B cell (primary cell): Measurements from ENCODE around the gene STX18. TPM values are rescaled to one million over a fixed set of nuclear protein-coding genes. Genes with fewer than 3 reads are reported as not detected.

ENCODE experiments used
- ATAC-seq: fragments of 200-7000 bp; cut with Tn5 transposase; one replicate; pipeline ENCODE4 v1.10.0; 2021; ENCODE audit warnings: low read depth, mild to moderate bottlenecking, moderate number of reproducible peaks, moderate library complexity
- CTCF ChIA-PET: fragments of 350-600 bp; sonication (Branson Sonifier 250); formaldehyde crosslinking; loops from one replicate; lab custom pipeline; 2021; ENCODE audit warnings: antibody characterized with exemption, inconsistent platforms; lab: Charles Lee
- POLR2A ChIA-PET: fragments of 350-600 bp; sonication (Branson Sonifier 250); formaldehyde crosslinking; loops from one replicate; lab custom pipeline; 2021; ENCODE audit warnings: antibody characterized with exemption; lab: Charles Lee
- DNase-seq: peaks from one replicate; pipeline ENCODE4 v3.0.0; 2013
- H2AFZ ChIP-seq: 2 replicates; pipeline ENCODE4 v1.6.1; 2012; ENCODE audit warnings: mild to moderate bottlenecking, low read depth, low read length; ENCODE audit not compliant: insufficient read depth, poor library complexity, severe bottlenecking
- H3K27ac ChIP-seq, 2 donors: 1 replicate in 1 of 2; 2 replicates in 1 of 2; pipeline ENCODE4 v1.5.1; 2012 to 2013; ENCODE audit warnings: low read length in 2 of 2, mild to moderate bottlenecking in 2 of 2, moderate library complexity in 1 of 2
- H3K27me3 ChIP-seq, 4 experiments: fragments of 200-600 bp in 1 of 4; sonication (generic) in 1 of 4; replicated peaks in 1 of 4; 1 replicate in 2 of 4; 2 replicates in 2 of 4; pipeline versions ENCODE4 v1.6.1 to v1.7.0; 2013 to 2016; ENCODE audit warnings: low read length in 3 of 4, mild to moderate bottlenecking in 2 of 4, mixed read lengths in 1 of 4, moderate library complexity in 1 of 4; ENCODE audit not compliant: insufficient read depth in 4 of 4, control insufficient read depth in 3 of 4; ENCODE audit errors: control extremely low read depth in 1 of 4
- H3K36me3 ChIP-seq, 2 experiments: replicated peaks in 1 of 2; 1 replicate in 1 of 2; 2 replicates in 1 of 2; pipeline versions ENCODE4 v1.6.1 to v1.7.1; 2013; ENCODE audit warnings: low read length in 1 of 2; ENCODE audit not compliant: insufficient read depth in 2 of 2, control insufficient read depth in 1 of 2; ENCODE audit errors: control extremely low read depth in 1 of 2, extremely low read depth in 1 of 2
- H3K4me1 ChIP-seq, 2 donors: fragments of 200-600 bp in 1 of 2; sonication (generic) in 1 of 2; 1 replicate in 1 of 2; 2 replicates in 1 of 2; pipeline versions ENCODE4 v1.5.1 to v1.6.1; 2013 to 2017; ENCODE audit warnings: low read length in 2 of 2; ENCODE audit not compliant: control insufficient read depth in 2 of 2, insufficient read depth in 2 of 2
- H3K4me2 ChIP-seq: replicated peaks from 2 replicates; pipeline ENCODE3; 2012; ENCODE audit warnings: mild to moderate bottlenecking, low read depth, low read length; ENCODE audit not compliant: poor library complexity, severe bottlenecking
- H3K4me3 ChIP-seq, 5 experiments: fragments of 200-600 bp in 1 of 5; sonication (generic) in 1 of 5; 1 replicate in 3 of 5; 2 replicates in 2 of 5; pipeline versions ENCODE4 v1.5.1 to v1.7.0; 2011 to 2016; ENCODE audit warnings: low read length in 4 of 5, mild to moderate bottlenecking in 4 of 5, low read depth in 2 of 5, control low read depth in 1 of 5, moderate library complexity in 1 of 5; ENCODE audit not compliant: insufficient read depth in 1 of 5; ENCODE audit errors: control extremely low read depth in 1 of 5, extremely low read depth in 1 of 5
- H3K79me2 ChIP-seq: fragments of 200-600 bp; sonication (generic); one replicate; pipeline ENCODE4 v1.6.0; 2016; ENCODE audit warnings: low read length; ENCODE audit not compliant: control insufficient read depth, insufficient read depth
- H3K9ac ChIP-seq: fragments of 200-600 bp; sonication (generic); 2 replicates; pipeline ENCODE4 v1.6.1; 2017; ENCODE audit warnings: mild to moderate bottlenecking, low read length, moderate library complexity
- H3K9me3 ChIP-seq, 3 donors: one replicate each; pipeline versions ENCODE4 v1.6.1 to v1.7.1; 2013; ENCODE audit warnings: low read length in 2 of 3; ENCODE audit not compliant: control insufficient read depth in 2 of 3, insufficient read depth in 1 of 3; ENCODE audit errors: control extremely low read depth in 1 of 3
- H4K20me1 ChIP-seq: 2 replicates; pipeline ENCODE4 v1.6.0; 2012; ENCODE audit warnings: mild to moderate bottlenecking, low read length; ENCODE audit not compliant: insufficient read depth, control insufficient read depth, poor library complexity, severe bottlenecking
- H3K27ac Mint-ChIP-seq: one replicate; pipeline ENCODE4 v1.8.0; 2021; ENCODE audit warnings: mixed read lengths
- H3K27me3 Mint-ChIP-seq: one replicate; pipeline ENCODE4 v1.8.0; 2021; ENCODE audit warnings: mixed read lengths
- H3K4me1 Mint-ChIP-seq: one replicate; pipeline ENCODE4 v1.8.0; 2021; ENCODE audit warnings: mixed read lengths
- H3K4me3 Mint-ChIP-seq: one replicate; pipeline ENCODE4 v1.8.0; 2021; ENCODE audit warnings: mixed read lengths
- H3K9me3 Mint-ChIP-seq: one replicate; pipeline ENCODE4 v1.8.0; 2022; ENCODE audit warnings: mixed read lengths; ENCODE audit not compliant: insufficient read depth
- EZH2 ChIP-seq: IDR thresholded peaks from 2 replicates; pipeline ENCODE4 v1.6.1; 2012; ENCODE audit warnings: borderline replicate concordance, low read depth, mild to moderate bottlenecking, moderate library complexity, low read length; ENCODE audit not compliant: insufficient read depth, poor library complexity, severe bottlenecking
- WGBS: methylation state at CpG from one replicate; pipeline ENCODE4 v1.1.5; 2013; ENCODE audit warnings: missing lambda C conversion rate; ENCODE audit not compliant: insufficient coverage; 5-methylcytosine and 5-hydroxymethylcytosine counted together
- intact Hi-C: fragments of 100-400 bp; cut with micrococcal nuclease; formaldehyde crosslinking; loops from one replicate; pipeline ENCODE4 v1.10.0; 2022
- polyA plus RNA-seq: library from polyadenylated mRNA; depleted of rRNA; stranded (reverse); fragments of >200 nt; gene quantifications from 2 replicates; pipeline ENCODE4 v1.2.3, GENCODE V29; 2012
- total RNA-seq, 2 donors: library from RNA; stranded (reverse); fragments of 120-200 nt in 1 of 2; gene quantifications; 1 replicate in 1 of 2; 2 replicates in 1 of 2; pipeline versions ENCODE4 v1.2.3 to v1.2.4, GENCODE V29; 2013 to 2022
- TF ChIP-seq, protein P1 (sequence below): fragments of 200-600 bp; IDR thresholded peaks from one replicate; pipeline ENCODE4 v1.8.0; 2022; ENCODE audit warnings: antibody characterized with exemption, mild to moderate bottlenecking

Gene STX18
- total and polyA plus RNA-seq, 2 donors (not counting 1 experiment from before 2014, with no cell fraction given), result 20.3 to 33.6 TPM

DNA sequence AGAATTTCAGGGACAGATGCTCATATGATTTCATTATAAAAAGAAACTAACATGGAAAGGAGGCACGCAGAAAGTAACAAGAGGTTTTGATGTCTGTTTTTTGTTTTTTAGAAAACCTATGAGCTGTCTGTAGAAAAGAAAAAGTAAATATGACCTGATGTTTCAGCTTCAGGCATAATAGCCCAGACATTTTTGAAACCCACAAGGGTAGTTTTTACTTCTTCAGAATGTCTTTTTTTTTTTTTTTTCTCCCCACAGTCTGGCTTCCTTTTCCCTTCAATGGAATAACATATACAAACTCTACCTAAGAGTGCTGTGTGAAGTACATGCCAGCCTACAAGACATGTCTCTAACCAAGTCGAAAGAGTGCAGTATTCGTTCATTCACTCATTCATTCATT is 18.3 kb upstream of the STX18 start:
- H3K4me1 ChIP-seq, result no peaks in the 10 kb centered on the region
- DNase-seq (no peak), ATAC-seq (no peak)
- H3K27ac ChIP-seq, result no peak overlapping the region
- H3K4me1 Mint-ChIP-seq, result no peaks in the 10 kb centered on the region
- H3K27me3 ChIP-seq, result no peaks in the 10 kb centered on the region
- no peak overlapping the region for H3K4me3 Mint-ChIP-seq
- H3K36me3 ChIP-seq, result peaks cover 0 to under 1% of the 10 kb centered on the region in 2 experiments
- no peaks in the 10 kb centered on the region for H4K20me1 ChIP-seq
- no peak overlapping the region for H3K4me2 ChIP-seq
- H3K9ac ChIP-seq, result no peak overlapping the region
- TF ChIP-seq, protein P1, sequence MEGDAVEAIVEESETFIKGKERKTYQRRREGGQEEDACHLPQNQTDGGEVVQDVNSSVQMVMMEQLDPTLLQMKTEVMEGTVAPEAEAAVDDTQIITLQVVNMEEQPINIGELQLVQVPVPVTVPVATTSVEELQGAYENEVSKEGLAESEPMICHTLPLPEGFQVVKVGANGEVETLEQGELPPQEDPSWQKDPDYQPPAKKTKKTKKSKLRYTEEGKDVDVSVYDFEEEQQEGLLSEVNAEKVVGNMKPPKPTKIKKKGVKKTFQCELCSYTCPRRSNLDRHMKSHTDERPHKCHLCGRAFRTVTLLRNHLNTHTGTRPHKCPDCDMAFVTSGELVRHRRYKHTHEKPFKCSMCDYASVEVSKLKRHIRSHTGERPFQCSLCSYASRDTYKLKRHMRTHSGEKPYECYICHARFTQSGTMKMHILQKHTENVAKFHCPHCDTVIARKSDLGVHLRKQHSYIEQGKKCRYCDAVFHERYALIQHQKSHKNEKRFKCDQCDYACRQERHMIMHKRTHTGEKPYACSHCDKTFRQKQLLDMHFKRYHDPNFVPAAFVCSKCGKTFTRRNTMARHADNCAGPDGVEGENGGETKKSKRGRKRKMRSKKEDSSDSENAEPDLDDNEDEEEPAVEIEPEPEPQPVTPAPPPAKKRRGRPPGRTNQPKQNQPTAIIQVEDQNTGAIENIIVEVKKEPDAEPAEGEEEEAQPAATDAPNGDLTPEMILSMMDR, result no peak
- no peak for TF ChIP-seq EZH2
- no peaks in the 10 kb centered on the region for H3K9me3 ChIP-seq
- WGBS, result no CpG with 5 or more reads among the region's 3 CpGs
- H3K79me2 ChIP-seq, result no peaks in the 10 kb centered on the region
- ChIA-PET POLR2A (no interaction called here), CTCF (no interaction called here)
- no peak overlapping the region for H2AFZ ChIP-seq
- H3K27ac Mint-ChIP-seq, result no peak overlapping the region
- intact Hi-C loops, result no loop called here
- no peak overlapping the region for H3K4me3 ChIP-seq
- no peaks in the 10 kb centered on the region for H3K27me3 Mint-ChIP-seq
- no peaks in the 10 kb centered on the region for H3K9me3 Mint-ChIP-seq

DNA sequence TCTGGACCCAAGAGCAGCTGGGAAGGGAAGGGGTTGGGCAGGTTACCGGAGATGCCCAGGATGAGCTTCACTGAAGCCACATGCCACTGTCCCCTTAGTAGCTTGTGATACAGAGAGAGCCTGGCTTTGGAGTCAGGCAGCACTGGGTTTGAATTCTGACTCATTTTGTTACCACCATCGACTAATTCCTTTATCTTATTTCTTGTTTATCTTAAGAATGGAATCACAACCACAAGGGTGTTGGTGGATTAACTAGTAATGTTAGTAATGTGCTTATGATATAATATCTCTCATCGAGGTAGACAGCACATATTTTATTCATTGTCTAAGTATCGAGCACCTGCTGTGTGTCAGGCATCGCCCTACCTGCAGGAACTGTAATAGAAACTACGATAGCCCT is 17.7 kb upstream of the STX18 start:
- DNase-seq, result no peak
- no peaks in the 10 kb centered on the region for H3K9me3 ChIP-seq
- no peak overlapping the region for H3K9ac ChIP-seq
- H3K27me3 ChIP-seq, result no peaks in the 10 kb centered on the region
- Mint-ChIP-seq H3K9me3 (no peaks in the 10 kb centered on the region), H3K27ac (no peak overlapping the region), H3K4me1 (no peaks in the 10 kb centered on the region), H3K27me3 (no peaks in the 10 kb centered on the region), H3K4me3 (no peak overlapping the region)
- WGBS, result 100% methylated on average over 3 of the region's 6 CpGs
- H3K4me2 ChIP-seq, result no peak overlapping the region
- no peak overlapping the region for H3K27ac ChIP-seq
- intact Hi-C loops, result no loop called here
- CTCF ChIA-PET, result no interaction called here
- no peaks in the 10 kb centered on the region for H3K4me1 ChIP-seq
- H4K20me1 ChIP-seq, result no peaks in the 10 kb centered on the region
- H3K79me2 ChIP-seq, result no peaks in the 10 kb centered on the region
- no peak for ATAC-seq
- H3K4me3 ChIP-seq, result no peak overlapping the region
- TF ChIP-seq, protein P1, result no peak
- TF ChIP-seq EZH2, result no peak
- POLR2A ChIA-PET, result no interaction called here
- no peak overlapping the region for H2AFZ ChIP-seq
- no peaks in the 10 kb centered on the region for H3K36me3 ChIP-seq
